Limb (tissue), 2 donors: ENCODE results near the gene SAP25.
"Not testable (repeated sequence)": the region's sequence is repeated elsewhere in the genome, so short reads cannot be mapped to it uniquely, and the experiment has no call there.

Experiments used
- DNase-seq, 2 donors: peaks; one replicate each; pipeline ENCODE4 v3.0.0-alpha.2; 2016; ENCODE audit errors: extremely low spot score in 2 of 2

SAP25 gene

DNA sequence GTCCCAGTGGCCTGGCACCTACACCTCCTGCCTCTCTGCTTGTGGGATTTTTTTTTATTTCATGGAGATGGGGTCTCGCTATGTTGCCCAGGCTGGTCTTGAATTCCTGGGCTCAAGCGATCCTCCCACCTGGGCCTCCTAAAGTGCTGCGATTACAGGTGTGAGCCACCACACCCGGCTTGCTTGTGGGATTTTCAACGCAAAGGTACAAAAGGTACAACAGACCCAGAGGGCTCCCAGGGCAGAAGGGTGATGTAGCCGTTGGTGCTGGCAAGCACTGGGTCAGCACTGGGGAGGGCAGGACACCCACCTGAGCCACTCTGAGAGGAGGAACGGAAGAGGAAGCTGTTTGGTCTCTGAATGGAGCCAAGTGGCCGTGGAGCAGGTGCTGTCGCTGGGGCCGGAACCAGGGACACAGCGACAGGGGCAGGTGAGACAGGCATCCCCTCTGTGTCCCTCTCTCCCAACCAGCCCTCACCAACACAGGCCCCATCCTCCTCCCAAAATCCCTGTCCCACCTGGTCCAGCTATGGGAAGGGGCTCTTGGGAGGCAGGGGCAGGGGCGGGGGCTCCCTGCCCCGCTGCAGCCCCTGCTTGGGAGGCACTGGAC lies 2.8 kb upstream of the SAP25 start:
- no peak for DNase-seq

- no peak for DNase-seq
Observed at GRCh38 chr7:100575746-100576383, 2.2 kb upstream of the SAP25 start.

GRCh38 chr7:100575206-100575631 lies 1.5 kb upstream of the SAP25 start:
- DNase-seq = no peak

DNA sequence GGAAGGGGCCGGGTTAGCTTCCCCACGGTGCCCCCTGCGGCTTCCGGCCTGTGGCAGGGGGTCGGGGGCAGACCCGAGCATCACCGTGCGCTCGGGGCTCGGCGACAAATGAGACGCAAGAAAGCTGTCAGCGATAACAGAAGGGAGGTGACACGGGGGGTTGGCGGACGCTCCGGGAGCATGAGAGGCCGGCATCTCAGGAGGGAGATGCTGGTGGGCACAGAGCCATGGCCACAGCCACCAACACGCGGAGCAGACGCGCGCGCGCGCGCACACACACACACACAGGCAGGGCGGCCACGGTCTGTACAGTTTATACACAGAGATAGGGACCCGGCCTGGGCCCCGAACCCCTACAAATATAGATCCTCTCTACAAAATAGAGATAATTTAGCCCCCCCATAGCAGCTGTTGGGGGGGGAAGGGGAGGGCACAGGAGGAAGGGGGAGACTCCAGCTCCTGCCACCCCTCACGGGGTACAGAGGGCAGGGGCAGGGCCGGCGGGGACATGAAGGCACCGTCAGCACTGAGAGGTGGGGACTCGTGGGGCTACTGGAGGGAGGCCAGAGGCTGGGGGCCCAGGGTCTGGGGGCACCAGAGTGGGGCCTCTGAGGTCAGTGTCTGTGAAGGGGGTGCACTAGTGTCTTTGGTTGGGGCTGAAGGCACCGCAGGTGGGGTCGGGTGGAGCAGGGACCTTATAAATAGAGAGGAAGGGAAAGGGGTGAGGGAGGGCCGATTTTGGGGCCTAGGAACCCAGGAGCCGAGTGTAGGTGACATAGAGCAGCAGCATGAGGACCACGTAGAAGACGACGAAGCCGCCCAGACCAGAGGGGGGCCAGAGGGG lies 884 bp upstream of the SAP25 start:
- DNase-seq = no peak

DNA sequence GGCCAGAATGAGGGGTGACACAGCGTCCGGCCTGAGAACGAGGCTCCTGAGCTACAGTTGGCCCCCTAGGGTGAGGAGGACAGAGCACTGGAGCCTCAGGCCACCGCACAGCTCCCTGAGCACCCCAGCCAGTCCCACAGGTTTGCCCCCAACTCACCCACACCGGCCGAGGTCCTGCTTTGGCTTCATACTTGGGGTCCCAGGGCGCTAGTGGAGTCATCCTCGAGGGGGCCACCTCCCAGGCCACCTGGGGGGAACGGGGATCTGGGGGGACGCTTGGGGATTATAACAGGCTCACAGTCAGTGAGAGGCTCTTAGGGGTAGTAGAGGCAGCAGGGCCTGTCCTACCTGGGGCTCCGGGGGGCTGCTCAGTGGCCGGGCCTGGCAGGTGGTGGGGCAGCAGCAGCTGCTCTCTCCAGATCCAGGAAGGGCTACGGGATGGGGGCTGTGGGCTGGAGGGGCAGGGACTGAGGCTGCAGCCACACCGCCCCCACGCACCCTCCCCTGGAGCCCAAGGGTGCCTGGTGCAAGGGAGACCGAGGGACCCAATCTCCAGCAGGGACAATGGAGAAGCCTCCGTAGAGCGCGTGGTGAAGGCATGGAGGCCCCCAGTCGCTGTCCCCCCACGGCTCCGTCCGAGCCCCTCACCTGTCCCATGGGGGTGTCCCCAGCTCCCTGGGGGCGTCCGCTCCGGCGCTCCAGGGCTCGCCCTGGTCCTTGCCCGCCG lies 588 bp downstream of the SAP25 start:
- DNase-seq = no peak

- no peak for DNase-seq
Observed at GRCh38 chr7:100572281-100572948, 1.3 kb downstream of the SAP25 start.

DNA sequence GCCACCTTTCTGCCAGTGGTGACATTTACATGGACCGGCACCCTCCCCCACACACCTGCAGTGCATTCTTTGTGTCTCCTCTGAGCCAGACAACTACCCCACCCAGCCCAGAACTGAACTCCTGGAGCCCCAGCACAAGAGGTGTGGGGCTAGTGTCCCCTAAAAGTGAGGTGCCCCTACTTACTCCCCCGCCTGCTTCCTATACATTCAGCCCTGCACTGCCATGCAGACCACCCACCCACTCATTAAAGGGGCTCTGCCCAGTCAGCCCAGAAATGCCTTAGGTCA lies 1.9 kb downstream of the SAP25 start:
- no peak for DNase-seq

DNA sequence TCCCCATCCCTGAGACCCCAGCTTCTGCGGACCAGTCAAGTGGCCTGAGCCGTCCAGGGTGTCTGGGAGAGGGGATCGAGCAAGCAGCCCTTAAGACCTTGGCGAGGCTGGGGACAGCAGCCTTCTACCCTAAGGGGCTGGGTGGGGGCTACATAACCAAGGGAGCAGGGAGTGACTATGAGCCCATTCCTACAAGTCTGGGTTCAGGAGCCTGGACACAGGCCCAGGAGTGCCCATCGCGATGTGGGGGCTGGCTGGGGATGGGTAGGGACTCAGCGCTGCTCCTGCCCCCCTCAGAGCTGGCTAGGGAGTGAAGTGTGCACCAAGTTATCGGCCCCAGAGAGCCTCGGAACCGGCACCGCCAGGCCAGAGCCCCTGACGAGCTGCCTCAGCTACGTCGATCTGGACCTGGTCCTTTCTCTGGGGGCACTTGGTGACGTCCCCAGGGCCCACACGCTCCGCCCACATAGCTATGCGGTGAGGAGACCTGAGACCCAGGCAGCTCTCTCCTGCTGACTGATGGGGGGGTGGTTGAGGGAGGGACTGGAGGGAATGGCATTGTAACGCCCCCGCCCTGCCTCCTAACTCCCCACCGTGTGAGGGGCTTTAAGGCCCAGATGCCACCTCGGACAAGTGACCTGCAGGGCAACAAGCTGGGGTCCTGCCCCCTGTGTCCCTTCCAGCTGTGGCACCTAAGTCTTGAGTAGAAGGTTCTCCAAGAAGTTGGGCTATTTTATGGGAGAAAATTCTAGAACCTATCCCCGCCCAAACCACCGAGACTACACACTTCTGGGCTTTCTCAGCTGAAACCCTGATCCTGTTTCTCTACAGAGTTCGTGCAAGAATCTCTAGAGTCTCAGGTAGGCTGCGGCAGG lies 2.5 kb downstream of the SAP25 start:
- DNase-seq = no peak

- peak in 1 of 2 donors; percentile 64 for DNase-seq
Observed at GRCh38 chr7:100568896-100569844, 4.5 kb downstream of the SAP25 start.

DNA sequence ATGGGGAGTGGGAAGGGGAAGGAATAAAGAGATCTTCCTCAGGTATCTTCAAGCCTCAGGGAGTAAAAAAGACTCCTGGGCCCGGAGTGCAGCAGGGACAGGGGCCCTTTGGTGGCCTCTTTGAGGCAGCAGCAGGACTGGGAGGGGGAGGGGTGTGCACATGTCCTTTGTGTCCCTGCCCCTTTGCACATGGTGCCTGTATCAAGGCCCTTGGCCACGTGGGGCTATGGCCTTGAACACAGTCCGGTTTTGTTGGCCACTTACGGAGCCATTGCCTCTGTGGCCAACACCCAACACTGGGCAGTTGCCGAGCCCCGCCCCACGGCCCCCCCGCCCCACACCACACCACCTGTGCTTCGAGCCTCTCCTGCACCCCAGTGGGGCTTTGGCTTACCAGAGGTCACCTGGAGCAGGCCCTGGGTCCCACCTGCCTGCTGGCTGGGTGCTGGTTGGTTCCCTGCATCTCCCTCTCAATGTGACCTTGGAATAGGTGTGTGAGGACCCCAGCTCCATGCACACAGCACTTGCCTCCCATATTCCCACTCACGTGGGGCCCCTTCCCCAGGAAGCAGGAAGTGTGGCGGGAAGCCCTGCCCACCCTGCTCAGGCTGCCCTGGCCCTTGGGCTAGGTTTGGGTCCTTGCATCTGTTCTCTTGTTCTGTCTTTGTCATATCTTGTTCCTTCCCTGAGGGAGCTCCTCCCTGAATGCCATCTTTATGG lies 5.4 kb downstream of the SAP25 start:
- DNase-seq = no peak

- no peak for DNase-seq
Observed at GRCh38 chr7:100567751-100568175, 5.9 kb downstream of the SAP25 start.

DNA sequence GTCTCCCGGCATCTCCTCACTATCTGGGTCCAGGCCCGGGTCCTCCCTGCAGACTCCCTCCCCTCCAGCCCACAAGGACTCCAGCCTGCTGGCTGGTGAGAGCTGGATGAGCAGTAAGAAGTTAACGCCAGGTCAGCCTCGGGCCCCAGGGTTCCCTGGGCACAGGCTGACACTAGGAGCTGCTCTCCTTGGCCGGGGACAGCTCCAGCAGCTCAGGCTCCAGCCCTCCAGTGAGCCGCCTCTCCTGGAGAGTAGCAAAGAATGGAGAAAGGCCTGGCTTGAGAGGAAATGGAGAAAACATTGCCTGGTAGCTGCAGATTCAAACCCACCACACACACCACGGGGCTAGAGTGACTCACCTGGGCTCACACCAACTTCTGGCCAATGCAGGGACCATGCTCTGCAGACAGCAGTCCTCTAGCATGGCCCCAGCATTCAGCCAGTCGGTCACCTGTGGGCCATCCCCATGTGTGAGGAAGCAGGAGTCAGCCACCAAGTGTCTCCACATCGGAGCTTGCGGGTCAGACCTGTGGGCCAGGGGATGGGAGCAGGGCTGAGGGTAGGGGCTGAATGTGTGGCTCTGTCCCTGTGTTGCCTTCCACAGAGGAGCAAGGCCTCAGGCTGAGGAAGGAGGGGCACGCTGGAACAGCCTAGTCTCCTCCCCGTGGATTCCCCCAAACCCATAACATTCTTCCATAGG lies 6.5 kb downstream of the SAP25 start:
- DNase-seq = no peak

DNA sequence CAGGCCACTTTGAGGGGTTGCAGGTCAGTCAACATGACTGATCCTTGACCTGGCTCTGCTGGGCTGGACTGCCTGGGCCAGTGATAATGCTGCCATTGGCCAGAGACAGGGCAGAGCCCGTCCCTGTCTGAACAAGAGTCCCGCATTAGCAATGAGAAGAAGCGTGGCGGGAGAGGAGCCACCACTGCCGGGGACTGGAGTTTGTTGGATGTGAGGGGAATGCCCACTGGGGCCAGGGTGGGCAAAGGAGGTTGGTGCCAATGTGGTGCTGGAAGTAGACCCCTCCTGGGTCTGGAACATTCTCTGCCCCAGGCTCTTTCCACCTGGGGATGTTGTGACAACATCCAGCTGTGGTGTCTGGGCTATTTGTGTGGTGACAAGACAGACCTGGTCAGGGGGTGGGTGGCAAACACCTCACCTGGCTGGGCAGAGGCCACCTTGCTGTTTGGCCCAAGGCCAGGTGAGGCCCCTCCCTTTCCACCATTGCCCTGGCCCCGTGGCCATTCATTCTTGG lies 7.6 kb downstream of the SAP25 start:
- no peak for DNase-seq

DNA sequence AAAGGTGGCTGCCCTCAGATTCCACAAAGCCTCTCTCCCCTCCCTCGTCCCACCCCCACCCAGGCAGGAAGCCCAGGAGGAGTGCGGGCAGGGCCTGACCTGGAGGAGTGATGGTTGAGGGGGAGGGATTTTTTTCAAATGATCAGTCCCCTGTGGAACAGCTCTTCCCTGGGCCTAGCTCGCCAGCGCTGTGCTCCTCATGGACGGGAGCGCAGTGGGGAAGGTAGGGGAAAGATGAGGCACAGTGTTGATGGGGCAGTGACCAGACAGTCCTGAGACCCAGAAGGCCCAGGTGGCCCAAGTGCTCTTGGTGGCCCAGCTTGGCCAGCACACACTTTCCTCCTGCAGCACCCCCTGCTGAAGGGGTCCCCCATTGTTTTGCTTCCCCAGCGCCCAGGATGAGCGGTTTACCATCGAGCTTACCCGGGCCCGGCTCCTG lies 8.5 kb downstream of the SAP25 start:
- no peak for DNase-seq

GRCh38 chr7:100564405-100564804 lies 9.3 kb downstream of the SAP25 start:
- DNase-seq = not testable (repeated sequence)

- DNase-seq = peak; percentile 47 to 84
Observed at GRCh38 chr7:100563809-100564400, 9.8 kb downstream of the SAP25 start.

GRCh38 chr7:100563100-100563564 lies 10.6 kb downstream of the SAP25 start:
- DNase-seq = no peak
